Dermis microvascular lymphatic vessel endothelial cell (primary cell): ENCODE measurements around the gene SPRYD3. TPM values are rescaled to one million over a fixed set of nuclear protein-coding genes. Genes with fewer than 3 reads are reported as not detected.
"Not testable (repeated sequence)": the region's sequence is repeated elsewhere in the genome, so short reads cannot be mapped to it uniquely, and the experiment has no call there.

ENCODE experiments used
- DNase-seq, 2 donors: peaks; one replicate each; pipeline versions ENCODE4 v3.0.0 to v3.0.0-alpha.2; 2010; ENCODE audit warnings: low read depth in 2 of 2
- total RNA-seq: library from RNA; depleted of rRNA; stranded (reverse); fragments of >200 nt; gene quantifications from 2 replicates; pipeline ENCODE4 v1.2.1, GENCODE V29; 2014

SPRYD3 gene
- total RNA-seq, 1 donor from 2014 or later = 9.8 TPM

- DNase-seq = no peak
Observed at GRCh38 chr12:53101931-53102781, 23.0 kb upstream of the SPRYD3 start.

DNA sequence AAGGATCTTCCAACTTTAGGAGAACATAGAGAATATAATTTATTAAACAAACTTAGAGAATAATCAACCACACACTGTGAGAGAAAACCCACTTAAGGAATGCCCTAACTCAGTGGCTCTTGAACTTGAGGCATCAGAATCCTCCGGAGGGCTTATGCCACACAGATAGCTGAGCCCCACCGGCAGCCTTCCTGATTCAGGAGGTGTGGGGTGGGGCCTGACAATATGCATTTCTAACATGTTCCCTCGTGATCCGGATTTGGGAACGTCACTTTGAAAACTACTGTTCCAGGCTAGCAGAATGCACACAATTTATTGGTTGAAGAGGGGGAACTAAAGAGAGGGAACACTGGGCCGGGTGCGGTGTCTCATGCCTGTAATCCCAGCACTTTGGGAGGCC lies 22.1 kb upstream of the SPRYD3 start:
- DNase-seq = no peak

GRCh38 chr12:53100466-53101151 lies 21.4 kb upstream of the SPRYD3 start:
- no peak for DNase-seq

DNA sequence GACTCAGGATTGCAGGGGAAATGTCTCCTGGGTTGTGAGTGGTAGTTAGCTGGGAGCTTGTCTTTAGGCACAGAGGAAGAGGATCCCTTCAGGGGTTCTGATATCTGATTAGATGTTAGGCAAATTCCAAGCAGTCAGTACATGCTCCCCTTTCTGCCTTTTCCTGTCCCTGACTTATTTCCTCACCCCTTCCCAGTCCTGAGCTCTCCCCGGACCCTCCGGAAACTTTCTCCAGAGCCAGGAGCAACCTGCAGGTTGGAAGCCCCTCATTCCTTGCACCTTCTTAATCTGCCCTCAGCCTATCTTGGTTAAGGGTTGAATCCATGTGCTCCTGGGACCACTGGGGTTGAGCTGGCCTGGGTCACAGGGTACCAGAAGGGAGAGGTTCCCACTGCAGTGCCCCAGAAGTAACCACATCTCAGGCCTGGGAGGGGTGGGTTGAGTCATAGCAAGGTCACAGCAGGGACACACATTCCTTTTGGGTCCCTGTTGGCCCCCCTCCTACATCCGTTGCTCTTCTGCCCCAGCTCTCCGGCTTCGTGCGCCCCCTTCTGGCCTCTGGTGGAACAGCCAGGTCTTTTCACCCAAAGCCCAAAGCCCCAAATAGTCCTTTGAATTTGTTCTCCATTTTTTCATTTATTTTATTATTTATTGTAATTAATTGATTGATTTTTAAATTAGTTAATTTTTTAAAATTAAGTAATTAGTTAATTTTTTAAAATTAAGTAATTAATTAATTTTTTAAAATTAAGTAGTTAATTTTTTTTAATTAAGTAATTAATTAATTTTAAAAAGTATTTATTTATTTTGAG lies 20.1 kb upstream of the SPRYD3 start:
- peak; percentile 40 to 82 for DNase-seq

- peak in 1 of 2 donors; percentile 36 for DNase-seq
Observed at GRCh38 chr12:53098354-53098981, 19.3 kb upstream of the SPRYD3 start.

- peak in 1 of 2 donors; percentile 41 for DNase-seq
Observed at GRCh38 chr12:53097564-53098353, 18.6 kb upstream of the SPRYD3 start, which contains the start of gene IGFBP6. TSS of gene IGFBP6 (plus strand) at chr12:53097667. CDS start at chr12:53097718, 51 bp downstream.

GRCh38 chr12:53097207-53097563 lies 18.0 kb upstream of the SPRYD3 start:
- DNase-seq = no peak

GRCh38 chr12:53096759-53097158 lies 17.6 kb upstream of the SPRYD3 start:
- DNase-seq = no peak

- DNase-seq = no peak
Observed at GRCh38 chr12:53096089-53096741, 17.0 kb upstream of the SPRYD3 start.

DNA sequence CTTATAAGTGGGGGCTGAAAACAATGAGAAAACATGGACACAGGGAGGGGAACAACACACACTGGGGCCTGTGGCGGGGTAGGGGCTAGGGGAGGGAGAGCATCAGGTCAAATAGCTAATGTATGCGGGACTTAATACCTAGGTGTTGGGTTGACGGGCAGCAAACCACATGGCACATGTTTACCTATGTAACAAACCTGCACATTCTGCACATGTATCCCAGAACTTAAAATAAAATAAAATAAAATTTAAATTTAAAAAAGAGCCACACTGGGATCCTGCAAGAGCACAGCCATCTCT lies 16.4 kb upstream of the SPRYD3 start:
- not testable (repeated sequence) for DNase-seq

DNA sequence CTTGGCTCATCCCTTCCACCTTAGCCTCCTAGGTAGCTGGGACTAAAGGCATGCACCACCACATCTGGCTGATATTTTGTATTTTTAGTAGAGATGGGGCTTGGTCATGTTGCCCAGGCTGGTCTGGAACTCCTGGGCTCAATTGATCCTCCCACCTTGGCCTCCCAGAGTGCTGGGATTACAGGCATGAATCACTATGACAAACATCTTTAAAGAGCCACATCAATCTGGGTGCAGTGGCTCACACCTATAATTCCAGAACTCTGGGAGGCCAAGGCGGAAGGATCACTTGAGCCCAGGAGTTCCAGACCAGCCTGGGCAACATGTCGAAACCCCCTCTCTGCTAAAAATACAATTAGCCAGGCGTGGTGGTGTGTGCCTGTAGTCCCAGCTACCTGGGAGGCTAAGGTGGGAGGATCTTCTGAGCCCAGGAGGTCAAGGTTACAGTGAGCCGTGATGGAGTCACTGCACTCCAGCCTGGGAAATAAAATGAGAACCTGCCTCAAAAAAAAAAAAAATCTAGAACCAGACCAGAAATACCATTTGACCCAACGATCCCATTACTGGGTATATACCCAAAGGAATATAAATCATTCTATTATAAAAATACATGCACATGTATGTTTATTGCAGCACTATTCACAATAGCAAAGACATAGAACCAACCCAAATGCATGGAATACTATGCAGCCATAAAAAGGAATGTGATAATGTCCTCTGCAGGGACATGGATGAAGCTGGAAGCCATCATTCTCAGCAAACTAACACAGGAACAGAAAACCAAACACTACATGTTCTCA lies 15.8 kb upstream of the SPRYD3 start:
- DNase-seq = not testable (repeated sequence)

GRCh38 chr12:53094394-53094787 lies 15.2 kb upstream of the SPRYD3 start:
- no peak for DNase-seq

- no peak for DNase-seq
Observed at GRCh38 chr12:53093777-53094393, 14.7 kb upstream of the SPRYD3 start.

DNA sequence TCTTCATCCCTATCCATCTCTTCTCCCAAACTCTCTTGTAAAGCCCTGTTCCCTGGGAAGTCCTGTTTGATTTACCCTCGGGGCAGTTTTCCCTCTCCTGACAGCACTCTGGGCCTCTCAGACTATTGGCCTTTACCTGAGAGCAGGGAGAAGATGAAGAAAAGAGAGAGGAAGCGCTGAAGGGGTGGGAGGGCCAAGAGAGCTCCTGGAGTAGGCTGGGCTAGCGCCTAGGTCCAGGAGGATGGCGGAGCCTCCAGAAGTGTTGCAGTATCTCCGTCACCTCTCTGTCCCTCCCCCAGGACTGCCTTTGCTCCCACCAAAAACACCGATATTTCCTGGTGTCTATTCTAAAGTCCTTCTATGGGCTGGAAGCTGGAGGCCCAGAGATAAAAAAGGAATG lies 12.6 kb upstream of the SPRYD3 start:
- DNase-seq = no peak

DNA sequence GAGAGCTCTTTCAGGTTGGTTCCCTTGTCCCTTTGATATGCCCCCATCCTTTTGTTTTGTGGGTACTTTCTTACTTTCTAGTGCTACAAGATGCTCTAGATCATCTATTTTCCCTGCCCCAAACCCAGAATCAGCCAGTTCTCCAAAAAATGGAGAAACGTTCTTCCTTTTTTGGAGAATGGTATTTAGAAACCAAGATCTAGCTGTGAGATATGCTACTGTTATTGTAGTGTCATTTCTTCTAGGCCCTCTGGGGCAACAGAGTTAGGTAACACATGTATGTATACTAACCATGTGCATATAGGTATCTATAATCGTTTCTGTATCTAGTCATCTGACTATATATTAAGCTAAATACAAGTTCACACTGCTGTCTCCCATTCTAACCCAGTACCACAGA lies 11.4 kb upstream of the SPRYD3 start:
- DNase-seq = no peak

- no peak for DNase-seq
Observed at GRCh38 chr12:53090105-53090504, 10.9 kb upstream of the SPRYD3 start.

GRCh38 chr12:53086361-53086760 lies 7.2 kb upstream of the SPRYD3 start:
- no peak for DNase-seq

DNA sequence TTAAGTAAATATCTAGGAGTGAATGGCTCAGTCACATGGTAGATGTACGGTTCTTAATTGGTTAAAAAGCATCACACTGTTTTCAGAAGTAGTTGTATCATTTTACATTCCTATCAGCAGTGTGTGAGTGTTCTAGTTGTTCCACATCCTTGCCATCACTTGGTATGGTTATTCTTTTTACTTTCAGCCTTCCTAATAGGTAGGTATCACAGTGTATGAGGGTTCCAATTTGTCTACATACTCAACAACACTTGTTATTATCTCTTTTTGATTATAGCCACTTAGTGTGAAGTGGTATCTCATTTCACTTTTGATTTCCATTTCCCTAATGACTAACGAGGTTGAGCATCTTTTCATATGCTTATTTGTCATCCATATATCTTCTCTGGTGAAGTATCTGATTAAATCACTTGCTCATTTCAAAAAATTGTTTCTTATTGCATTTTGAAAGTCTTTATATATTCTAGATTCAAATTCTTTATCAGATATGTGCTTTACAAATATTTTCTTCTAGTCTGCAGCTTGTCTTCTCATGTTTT lies 3.5 kb upstream of the SPRYD3 start:
- no peak for DNase-seq
